Ecto neural progenitor cell (in vitro differentiated cells): ENCODE measurements around the gene GPSM1.
"Not testable (repeated sequence)": the region's sequence is repeated elsewhere in the genome, so short reads cannot be mapped to it uniquely, and the experiment has no call there.

Experiments
- DNase-seq: peaks from one replicate; pipeline ENCODE4 v3.0.0-alpha.2; 2018; ENCODE audit warnings: low spot score

The GPSM1 gene

GRCh38 chr9:136397643-136398042 lies 70.3 kb downstream of the GPSM1 start:
- no peak for DNase-seq

- DNase-seq = no peak
These were observed 70.9 kb downstream of the GPSM1 start for GRCh38 chr9:136398286-136398685.

- DNase-seq = peak; percentile 56
These were observed 72.1 kb downstream of the GPSM1 start for GRCh38 chr9:136399176-136400037.

- DNase-seq = peak; percentile 94
These were observed 72.9 kb downstream of the GPSM1 start, which contains the start of gene SNAPC4 for GRCh38 chr9:136400038-136400834. TSS of gene SNAPC4 (minus strand) at chr9:136400170. CDS start at chr9:136398428, 1,742 bp downstream.

GRCh38 chr9:136401173-136401922 lies 74.0 kb downstream of the GPSM1 start:
- DNase-seq = no peak

GRCh38 chr9:136402067-136402466 lies 74.7 kb downstream of the GPSM1 start:
- no peak for DNase-seq

- DNase-seq = no peak
These were observed 76.2 kb downstream of the GPSM1 start for GRCh38 chr9:136403538-136403914.

- DNase-seq = no peak
These were observed 76.8 kb downstream of the GPSM1 start for GRCh38 chr9:136403915-136404800.

- DNase-seq = no peak
These were observed 77.4 kb downstream of the GPSM1 start for GRCh38 chr9:136404801-136405136.

- DNase-seq = no peak
These were observed 78.1 kb downstream of the GPSM1 start for GRCh38 chr9:136405481-136405880.

GRCh38 chr9:136405904-136406303 lies 78.6 kb downstream of the GPSM1 start:
- not testable (repeated sequence) for DNase-seq

- DNase-seq = not testable (repeated sequence)
These were observed 79.7 kb downstream of the GPSM1 start for GRCh38 chr9:136407061-136407460.

GRCh38 chr9:136407911-136408310 lies 80.6 kb downstream of the GPSM1 start:
- DNase-seq = no peak
